ENCODE data around the gene ACOT12.
"Not testable (repeated sequence)": the region's sequence is repeated elsewhere in the genome, so short reads cannot be mapped to it uniquely, and the experiment has no call there.

The ACOT12 gene

DNA sequence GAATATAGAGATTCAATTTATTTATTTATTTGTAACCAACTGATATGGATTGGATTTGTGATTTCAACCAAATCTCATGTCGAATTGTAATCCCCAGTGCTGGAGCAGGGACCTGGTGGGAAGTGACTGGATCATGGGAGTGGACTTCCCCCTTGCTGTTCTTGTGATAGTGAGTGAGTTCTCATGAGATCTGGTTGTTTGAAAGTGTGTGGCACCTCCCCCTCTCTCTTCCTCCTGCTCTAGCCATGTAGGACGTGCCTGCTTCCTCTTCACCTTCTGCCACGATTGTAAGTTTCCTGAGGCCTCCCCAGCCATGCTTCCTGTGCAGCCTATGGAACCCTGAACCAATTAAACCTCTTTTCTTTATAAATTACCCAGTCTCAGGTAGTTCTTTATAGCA is 55.7 kb downstream of the ACOT12 start:
- DNase-seq (ENCODE audit: low spot score): not testable (repeated sequence)

DNA sequence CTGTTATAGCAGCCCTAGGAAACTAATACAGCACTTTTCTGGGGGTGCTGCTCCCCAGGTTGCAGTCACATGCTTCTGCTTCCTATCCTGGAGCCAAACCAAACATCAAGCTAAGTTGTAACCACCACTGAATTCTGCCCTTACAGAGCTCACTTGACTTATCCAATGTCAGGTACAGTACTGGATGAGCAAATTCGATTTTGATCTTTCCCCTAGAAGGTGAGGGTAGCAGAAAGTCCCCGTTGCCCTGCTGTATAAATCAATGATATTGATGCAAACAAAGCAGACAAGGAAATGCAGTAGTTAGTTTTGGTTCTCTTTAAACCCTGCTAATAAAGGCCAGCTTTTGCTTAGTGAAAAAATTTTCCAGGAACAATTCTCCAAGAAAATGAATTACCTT is 56.1 kb downstream of the ACOT12 start:
- DNase-seq (ENCODE audit: low spot score): no peak

DNA sequence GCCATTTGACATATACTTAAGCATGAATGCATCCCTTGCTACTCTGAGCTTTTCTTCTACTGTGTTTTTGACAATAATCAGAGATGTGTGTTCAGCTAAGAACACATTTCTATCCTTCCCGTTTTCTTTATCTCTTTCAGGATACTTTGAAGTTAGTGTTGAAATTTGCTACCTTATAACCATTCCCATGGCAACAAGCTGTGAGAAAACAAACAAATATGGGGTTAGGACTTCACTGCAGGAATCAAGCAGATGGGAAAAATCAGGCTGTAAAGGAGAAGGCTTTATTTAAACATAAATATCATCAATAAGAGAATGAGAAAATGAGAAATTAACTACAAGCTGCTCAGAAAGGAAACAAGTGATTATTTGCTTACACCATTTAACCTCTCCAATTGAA is 57.4 kb downstream of the ACOT12 start:
- DNase-seq (ENCODE audit: low spot score): no peak

DNA sequence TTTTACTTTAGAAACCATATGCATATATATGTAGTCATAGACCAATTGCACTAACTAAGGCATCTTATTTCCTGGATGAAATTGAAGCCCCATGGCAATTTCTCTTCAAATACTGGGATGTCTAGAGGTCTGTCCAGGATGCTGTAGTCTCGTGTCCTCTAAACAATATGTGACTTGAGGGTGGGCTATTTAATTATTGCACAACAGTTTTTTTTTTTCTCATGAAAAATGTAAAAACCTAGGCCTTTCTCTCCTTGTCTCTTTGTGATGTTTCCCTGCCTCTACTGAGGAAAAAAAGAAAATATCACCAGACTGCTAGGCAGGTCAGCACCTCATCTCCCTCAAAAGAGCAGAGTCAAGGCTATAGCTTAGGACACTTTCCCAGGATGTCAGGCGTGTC is 58.0 kb downstream of the ACOT12 start:
- no peak for DNase-seq (ENCODE audit: low spot score)

DNA sequence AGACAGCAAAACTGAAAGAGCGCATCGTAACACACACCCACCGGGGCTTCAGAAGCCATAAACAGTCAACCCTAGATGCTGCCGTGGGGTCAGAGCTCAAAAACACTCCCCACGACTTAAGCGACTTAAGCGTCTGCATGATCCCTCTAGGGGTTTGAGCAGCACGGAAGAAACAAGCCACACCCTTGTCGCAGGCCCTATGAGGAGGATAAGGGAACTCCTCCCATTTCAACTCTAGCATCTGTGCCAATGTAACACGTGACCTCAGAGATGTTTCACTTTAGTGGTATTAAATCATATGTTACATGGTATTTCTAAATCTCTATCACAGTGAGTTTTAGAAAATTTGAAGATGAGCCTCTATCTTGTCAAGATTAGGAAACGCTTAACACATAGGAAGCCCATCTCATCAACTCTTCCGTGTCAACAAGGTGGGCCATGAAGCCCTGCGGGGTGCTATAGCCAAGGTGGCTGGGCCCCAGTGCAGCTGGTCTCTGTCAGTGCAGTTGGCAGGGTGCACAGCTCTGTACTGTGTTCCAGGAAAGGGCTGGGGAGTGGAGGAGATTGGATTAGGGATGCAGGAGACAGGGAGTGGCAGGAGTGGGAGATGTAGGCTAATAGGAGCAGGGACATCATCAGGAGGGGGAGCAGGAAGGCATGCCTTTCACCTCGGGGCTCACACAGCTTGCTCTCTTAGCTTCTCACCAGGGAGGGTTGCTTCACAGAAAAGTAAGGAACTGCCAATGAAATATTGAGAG is 59.5 kb downstream of the ACOT12 start:
- peak; percentile 22 for DNase-seq (ENCODE audit: low spot score)

DNA sequence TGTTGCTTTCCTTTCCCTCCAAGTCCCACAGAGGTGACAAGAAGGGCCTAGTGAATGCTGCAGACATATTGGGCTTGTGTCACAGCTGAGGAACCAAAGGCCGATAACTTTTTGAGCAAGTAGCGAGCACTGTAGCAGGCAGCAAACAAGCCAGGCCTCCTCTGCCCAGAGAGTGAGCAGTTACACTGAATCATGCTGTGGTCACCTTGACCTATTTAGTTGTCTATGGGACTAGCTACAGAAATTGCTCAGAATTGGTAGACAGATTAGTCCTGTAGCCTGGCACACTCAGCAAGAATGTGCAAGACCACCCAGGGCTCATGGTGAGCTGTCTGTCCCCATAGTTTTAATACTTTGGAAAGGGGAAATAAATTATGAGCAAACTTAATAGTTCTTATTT is 67.4 kb downstream of the ACOT12 start:
- DNase-seq (ENCODE audit: low spot score): no peak

DNA sequence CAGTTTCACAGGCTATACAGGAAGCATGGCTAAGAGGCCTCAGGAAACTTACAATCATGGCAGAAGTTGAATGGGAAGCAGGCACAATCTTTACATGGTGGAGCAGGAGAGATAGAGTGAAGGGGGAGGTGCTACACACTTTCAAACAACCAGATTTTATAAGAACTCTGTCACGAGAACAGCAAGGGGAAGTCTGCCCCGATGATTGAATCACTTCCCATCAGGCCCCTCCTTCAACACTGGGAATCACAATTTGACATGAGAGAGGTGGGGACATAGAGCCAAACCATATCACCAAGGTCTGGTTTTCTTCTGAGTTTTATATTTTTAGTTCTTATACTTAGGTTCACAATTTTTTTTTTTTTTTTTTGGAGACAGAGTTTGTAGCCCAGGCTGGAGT is 76.4 kb downstream of the ACOT12 start:
- DNase-seq (ENCODE audit: low spot score): no peak

DNA sequence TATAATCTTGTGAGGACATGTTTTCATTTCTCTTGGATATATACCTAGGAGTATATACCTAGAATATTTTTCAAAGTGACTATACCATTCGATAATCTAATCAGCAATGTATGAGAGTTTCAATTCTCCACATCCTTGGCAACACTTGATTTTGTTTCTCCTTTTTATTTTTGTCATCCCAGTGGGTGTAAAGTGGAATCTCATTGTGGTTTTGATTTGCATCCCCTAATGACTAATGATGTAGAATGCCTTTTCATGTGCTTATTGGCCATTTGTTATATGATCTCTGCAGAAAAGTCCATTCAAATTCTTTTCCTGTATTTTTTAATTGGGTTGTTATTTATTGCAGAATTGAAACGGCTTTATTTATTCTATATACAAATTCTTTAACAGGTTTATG is 77.4 kb downstream of the ACOT12 start:
- no peak for DNase-seq (ENCODE audit: low spot score)

DNA sequence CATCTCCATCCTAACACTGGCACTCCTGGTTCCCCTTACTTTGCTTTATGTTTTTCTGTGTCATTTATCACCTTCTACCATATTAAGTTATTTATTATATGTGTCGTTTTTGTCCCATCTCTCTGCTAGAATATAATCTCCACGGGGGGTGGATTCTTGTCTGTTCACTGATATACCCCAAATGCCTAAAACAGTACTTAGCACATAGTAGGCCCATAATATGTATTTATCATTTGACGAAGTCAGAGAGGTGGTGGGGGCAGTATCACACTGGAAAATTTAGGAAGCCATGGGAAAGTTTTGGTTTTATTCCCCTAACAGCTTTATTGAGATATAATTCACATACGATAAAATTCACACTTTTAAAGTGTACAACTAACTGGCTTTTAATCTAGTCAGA is 78.1 kb downstream of the ACOT12 start:
- no peak for DNase-seq (ENCODE audit: low spot score)

DNA sequence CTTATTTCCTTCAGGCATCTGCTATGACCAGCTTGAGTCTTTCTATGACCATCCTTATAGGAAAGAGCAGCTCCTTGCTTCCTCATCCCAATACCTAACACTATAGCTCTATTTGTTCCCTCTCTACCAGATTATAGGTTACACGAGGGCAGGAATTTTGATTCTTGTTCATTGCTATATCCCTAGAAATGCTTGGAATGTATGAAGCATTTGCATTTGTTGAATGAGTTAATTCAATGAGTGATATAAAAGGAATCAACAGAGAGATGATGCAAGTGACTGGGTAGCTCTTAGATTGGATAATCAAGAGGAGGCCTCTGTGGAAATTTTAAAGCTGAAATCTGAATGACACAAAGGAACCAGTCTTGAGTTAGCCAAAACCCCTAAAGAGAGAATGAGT is 78.6 kb downstream of the ACOT12 start:
- DNase-seq (ENCODE audit: low spot score): peak; percentile 27

DNA sequence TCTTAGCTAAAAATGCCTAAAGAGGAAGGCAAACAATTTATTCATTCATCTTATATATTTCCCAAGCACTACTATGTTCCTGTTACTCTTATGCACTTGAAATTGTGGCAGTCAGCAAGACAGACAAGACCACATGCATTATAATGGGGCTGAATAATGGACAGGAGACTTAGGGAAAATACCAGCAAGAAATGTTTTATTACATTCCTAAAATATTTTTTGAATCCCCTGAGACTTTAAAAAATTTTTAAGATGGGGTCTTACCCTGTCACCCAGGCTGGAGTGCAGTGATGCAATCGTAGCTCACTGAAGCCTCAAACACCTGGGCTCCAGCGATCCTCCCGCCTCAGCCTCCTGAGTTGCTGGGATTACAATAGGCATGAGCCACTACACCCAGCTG is 79.4 kb downstream of the ACOT12 start:
- DNase-seq (ENCODE audit: low spot score): no peak

DNA sequence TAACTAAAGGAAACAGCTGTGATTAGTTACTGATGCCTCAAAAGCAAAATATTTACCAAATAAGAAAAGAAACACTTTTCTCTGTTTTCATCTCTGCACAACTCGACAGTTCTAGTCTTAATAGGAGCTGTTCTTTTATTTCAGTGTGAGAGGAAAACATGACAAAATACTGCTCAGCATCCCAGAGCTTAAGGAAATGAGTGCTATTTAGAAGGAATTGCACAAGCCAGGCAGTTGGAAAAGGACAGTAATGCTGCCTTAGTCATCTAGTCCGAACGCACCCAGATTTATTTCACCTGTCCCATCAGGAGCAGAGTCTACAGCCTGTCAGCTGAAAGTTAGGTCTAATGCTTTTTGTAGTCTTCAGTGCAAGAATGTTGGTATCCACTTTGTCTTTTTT is 80.2 kb downstream of the ACOT12 start:
- no peak for DNase-seq (ENCODE audit: low spot score)

DNA sequence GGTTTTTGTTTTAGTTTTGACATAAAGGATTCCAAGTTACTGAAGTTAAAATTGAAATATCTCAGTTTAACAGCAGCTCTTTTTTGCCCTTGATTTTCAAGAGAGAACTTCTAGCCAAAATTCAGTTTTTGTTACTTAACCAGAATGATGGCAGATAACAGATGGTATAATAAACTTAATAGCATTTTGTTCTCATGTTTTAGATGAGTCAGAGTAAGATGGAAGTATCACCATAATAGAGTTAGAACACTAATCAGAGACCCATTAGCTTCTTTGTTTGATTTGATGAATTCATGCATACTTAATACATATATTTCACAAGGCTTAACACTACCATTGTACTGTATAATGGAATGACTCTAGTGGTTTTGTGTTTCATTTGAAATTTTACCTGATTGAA is 80.7 kb downstream of the ACOT12 start:
- DNase-seq (ENCODE audit: low spot score): no peak

DNA sequence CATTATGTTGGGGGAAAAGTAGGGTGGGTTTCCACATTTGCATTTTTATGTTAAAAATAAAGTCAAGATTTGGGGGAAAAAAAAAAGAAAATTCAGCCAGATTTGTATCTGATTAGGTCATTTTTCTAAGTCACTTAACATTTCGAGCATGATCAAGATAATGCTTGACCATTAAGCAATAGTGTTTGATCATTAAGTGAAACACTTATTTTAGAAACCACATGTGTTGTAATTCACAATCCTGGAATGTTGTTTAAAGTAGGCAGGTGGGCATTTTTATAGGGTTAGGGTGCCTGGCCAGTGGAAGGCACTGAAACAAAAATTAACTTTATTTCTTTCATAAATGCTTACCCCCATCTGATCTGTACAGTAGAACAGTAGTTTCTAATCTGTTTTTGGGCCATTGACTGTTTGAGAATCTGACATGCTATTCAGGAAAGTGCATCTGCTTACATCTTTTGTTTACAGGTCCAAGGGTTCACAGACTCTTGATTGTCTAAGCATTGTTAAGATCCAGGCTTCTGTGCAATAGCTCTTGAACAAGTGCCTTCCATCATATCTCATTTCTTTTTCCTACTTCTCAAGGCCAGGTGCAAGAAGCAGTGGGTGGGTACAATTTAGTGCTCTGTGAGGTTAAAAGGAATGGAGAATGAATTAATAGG is 83.4 kb downstream of the ACOT12 start:
- no peak for DNase-seq (ENCODE audit: low spot score)

DNA sequence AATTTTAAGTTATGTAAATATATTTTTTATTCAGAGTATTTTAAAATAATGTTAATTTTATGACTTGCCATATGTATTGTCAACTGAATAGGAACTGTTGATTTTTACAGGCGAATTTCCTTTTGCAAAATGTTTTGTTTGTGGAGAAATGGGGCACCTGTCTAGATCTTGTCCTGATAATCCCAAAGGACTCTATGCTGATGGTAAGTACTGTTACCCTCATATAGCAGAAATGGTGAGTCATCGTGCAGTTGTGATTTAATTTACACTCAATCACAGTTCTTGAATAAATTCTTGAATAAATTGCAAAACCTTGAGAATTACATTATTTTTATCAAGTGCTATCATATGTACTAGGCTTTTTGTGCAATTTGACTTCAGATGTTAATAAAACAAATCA is 85.1 kb downstream of the ACOT12 start:
- no peak for DNase-seq (ENCODE audit: low spot score)

DNA sequence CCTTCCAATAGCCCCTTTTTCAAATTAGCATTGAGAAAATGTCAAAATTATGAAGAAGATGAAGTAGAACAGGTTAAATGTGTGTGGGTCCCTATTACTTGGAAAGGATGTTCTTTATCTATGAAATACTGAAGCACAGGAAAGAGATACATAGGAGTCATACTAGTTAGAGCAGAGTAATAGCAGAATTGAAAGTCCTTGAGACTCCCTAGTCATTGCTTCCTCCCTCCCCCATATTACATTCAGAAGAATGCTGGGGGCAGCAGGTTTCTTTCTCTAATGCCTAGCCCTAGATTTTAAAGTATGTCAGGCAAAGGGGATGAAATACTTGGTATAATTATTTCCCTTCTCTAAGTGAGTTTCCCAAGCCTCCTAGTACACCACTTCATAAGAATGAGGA is 88.1 kb downstream of the ACOT12 start:
- no peak for DNase-seq (ENCODE audit: low spot score)

DNA sequence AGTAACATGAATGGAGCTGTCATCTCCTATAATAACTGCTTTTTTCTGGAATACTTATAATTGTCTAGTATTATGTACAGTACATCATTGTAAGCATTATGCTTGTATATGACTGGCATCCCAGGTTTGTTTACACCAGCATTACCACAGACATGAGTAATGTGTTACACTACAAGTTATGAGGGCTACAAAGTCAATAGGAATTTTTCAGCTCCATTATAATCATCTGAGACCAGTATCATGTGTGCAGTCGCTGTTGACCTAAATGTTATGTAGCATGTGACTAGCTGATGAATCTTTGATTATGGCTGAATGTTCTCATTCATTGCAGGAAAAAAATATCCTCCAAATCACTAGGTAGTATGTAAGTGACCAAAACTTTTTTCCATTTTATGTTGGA is 90.4 kb downstream of the ACOT12 start:
- DNase-seq (ENCODE audit: low spot score): no peak

DNA sequence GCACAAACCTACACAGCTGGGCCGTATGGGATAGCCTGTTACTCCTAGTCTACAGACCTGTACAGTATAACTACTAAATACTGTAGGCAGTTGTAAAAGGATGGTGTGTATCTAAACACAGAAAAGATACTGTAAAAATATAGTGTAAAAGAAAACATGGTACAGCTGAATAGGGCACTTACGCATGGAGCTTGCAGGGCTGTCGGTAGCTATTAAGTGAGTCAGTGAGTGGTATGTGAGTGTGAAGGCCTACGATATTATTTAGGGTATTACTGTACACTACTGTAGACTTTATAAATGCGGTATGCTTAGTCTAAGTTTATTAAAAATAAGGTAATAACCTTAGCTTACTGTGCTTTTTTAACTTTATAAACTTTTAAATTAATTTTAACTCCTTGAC is 91.3 kb downstream of the ACOT12 start:
- no peak for DNase-seq (ENCODE audit: low spot score)

DNA sequence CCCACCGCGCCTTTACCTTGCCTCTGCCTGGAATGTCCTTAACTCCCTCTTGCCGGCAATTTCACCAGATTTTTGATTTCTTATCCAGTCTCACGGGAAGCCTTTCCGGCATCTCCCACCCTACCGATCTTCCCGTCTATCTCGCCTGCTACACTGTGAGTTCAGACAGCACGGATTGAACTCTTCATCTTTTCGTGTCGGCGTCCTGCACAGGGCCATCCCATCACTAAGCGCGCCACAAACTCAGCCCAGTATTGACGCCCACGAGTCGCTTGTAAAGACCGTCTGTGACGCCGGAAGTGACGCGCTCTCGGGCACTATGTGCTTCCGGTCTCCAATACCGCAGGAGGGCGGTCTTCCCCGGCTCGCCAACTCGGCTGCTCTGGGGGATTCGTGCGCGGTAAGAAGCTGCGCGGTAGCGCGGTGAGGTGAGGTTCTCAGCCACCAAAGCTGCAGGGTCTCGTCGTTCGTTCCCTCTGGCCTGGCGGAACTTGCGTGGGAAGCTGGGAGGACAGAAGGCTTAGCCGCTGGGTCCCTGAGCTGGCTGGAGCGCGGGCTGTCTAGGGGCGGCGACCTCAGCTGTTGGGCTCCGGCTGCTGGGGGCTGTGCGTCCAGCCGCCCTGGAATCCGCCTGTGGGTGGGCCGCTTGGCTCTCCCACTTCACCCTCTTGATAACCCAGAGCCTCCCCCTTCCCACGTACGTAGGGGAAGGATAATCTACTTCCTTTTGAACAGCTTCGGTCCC is 92.5 kb downstream of the ACOT12 start, which contains the start of gene ZCCHC9:
TSS of gene ZCCHC9 (plus strand) at position 317 of the 745 bp plus-strand sequence. CDS start 3,171 bp downstream, outside the sequence.
- peak; percentile 91 for DNase-seq (ENCODE audit: low spot score)

DNA sequence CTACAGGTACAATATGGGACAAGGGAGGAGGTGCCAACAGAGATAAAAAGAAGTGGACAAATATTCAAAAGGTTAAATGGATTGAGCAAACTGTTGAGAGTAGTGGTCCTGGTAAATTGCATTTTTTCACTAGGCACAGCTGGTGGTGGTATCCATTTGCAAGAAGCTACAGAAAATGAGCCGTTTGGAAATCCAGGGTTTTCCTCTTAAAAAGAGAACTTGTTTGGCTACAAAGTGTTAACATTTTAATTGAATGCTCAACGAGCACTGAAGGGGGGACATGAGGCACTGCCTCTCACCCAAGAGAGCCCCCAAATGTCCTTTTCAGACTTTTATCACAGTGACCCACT is 93.0 kb downstream of the ACOT12 start:
- no peak for DNase-seq (ENCODE audit: low spot score)

DNA sequence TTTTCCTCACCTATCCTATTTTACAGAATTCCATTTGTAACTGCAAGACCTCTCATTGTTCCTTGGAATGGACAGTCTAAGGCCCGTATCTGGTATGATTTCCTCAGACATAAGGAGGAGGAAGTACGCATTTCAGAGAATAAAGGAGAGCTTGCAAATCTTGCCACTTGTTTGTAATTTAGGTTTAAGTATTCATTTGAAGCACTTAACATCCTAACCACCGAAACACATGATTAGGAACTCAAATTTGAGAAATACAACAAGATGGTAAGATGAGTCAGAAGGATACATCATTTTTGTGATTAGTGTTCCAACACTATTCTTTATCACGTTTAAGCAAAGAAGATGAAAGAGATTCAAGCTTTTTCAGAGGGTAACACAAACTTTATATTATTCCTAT is 96.4 kb downstream of the ACOT12 start:
- no peak for DNase-seq (ENCODE audit: low spot score)

DNA sequence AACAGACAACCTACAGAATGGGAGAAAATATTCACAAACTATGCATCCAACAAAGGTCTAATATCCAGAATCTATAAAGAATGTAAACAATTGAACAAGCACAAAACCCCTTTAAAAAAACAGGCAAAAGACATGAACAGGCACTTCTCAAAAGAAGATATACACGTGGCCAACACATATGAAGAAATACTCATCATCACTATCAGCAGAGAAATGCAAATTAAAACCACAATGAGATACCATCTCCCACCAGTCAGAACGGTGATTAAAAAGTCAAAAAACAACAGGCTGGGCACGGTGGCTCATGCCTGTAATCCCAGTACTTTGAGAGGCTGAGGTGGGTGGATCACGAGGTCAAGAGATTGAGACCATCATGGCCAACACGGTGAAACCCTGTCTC is 99.9 kb downstream of the ACOT12 start:
- DNase-seq (ENCODE audit: low spot score): not testable (repeated sequence)

DNA sequence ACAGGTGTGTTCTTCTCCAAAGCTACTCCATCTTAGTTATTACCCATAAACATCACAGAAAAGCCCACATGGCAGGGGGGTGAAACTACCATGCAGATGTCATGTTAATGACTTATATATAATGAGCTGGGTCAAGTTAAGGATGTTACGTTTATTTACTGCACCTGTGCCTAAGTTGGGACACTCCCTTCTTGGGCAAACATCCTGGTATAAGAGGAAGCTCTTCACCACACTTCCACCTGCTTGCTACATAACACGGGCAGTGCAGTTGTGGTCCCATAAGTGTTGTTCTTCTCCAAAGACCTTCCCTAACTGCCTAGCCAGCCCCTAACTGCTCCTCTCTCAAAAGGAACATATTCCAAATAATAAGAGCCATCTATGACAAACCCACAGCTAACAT is 101.8 kb downstream of the ACOT12 start:
- DNase-seq (ENCODE audit: low spot score): no peak

Data from GM03348 (cell line).